ENCODE measurements around the gene PTPN12. TPM values are rescaled to one million over a fixed set of nuclear protein-coding genes. Genes with fewer than 3 reads are reported as not detected.
A peak's percentile ranks its signal among the peaks of the same experiment; 100 is the strongest.
"Not testable (repeated sequence)": the region's sequence is repeated elsewhere in the genome, so short reads cannot be mapped to it uniquely, and the experiment has no call there.

Gene PTPN12
- total RNA-seq = 10 to 100 TPM; 39.2 to 55.5 (median 50.0) TPM
- polyA plus RNA-seq = 32.5 TPM
- long read RNA-seq, donor 1, transcript PTPN12-201 (18 exons, 3,406 nt) = major isoform, 10 of 24 reads
- long read RNA-seq, donor 1, partial matches to known transcripts = 10 of 24 reads
- long read RNA-seq, donor 1, other reads (novel, unspliced or antisense) = 3 of 24 reads
- long read RNA-seq, donor 2, partial matches to known transcripts = 0 of 5 reads
- long read RNA-seq, donor 2, other reads (novel, unspliced or antisense) = 2 of 5 reads
- long read RNA-seq, donor 3, transcript PTPN12-201 (18 exons, 3,406 nt) = major isoform, 10 of 19 reads
- long read RNA-seq, donor 3, partial matches to known transcripts = 6 of 19 reads
- long read RNA-seq, donor 3, other reads (novel, unspliced or antisense) = 2 of 19 reads
- long read RNA-seq, donor 4, partial matches to known transcripts = 1 of 3 reads
- long read RNA-seq, donor 4, other reads (novel, unspliced or antisense) = 1 of 3 reads

- H3K27ac ChIP-seq (ENCODE audit: low read length) = peak within 1 kb of the TSS; percentile 99
- peak in 2 of 3 donors; percentile 52 to 93 for DNase-seq
- H3K4me1 ChIP-seq (ENCODE audit: control insufficient read depth, insufficient read depth, low read length) = peaks cover 5% of the 10 kb centered on the region
- 1% methylated on average over 62 of the region's 64 CpGs for WGBS
- no peaks in the 10 kb centered on the region for H3K27me3 ChIP-seq (ENCODE audit: control insufficient read depth, insufficient read depth)
- H3K4me3 ChIP-seq (ENCODE audit: low read length) = peak within 1 kb of the TSS; percentile 97
- intact Hi-C loops (cut with DNase I) = no loop called here
- ATAC-seq = peak; percentile 71 to 75
- H3K9me3 ChIP-seq (ENCODE audit: control insufficient read depth, low read length) = no peaks in the 10 kb centered on the region
These were observed at the start of gene PTPN12 for GRCh38 chr7:77537136-77537777. TSS of gene PTPN12 (plus strand) at chr7:77537295. CDS start at chr7:77537547, 252 bp downstream.

DNA sequence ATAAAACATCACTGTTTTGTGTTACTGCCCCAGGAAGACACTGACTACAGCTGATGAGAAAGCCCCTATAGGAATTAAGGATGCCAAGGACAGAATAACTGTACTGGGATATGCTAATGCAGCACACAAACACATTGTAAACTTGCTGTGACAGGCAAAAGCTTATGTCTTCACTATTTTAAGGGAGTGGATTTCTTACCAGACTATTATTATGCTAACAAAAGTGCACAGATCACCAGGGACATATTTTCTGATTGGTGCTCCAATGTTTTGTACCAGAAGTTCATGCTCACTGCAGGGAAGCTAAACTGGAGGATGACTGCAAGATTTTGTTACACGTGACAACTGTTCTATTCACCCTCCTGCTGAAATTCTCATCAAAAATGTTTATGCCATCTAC is 48.1 kb upstream of the PTPN12 start:
- DNase-seq (no peak), ATAC-seq (no peak)
- intact Hi-C loops (cut with DNase I) = no loop called here
- Histone ChIP-seq H3K9me3 (ENCODE audit: control insufficient read depth, low read length) (peaks cover 2% of the 10 kb centered on the region), H3K27me3 (ENCODE audit: control insufficient read depth, insufficient read depth) (no peaks in the 10 kb centered on the region), H3K4me1 (ENCODE audit: control insufficient read depth, insufficient read depth, low read length) (no peaks in the 10 kb centered on the region), H3K4me3 (ENCODE audit: low read length) (no peak overlapping the region), H3K27ac (ENCODE audit: low read length) (no peak overlapping the region)
- WGBS = 50% methylated on average over 1 of the region's 1 CpG

DNA sequence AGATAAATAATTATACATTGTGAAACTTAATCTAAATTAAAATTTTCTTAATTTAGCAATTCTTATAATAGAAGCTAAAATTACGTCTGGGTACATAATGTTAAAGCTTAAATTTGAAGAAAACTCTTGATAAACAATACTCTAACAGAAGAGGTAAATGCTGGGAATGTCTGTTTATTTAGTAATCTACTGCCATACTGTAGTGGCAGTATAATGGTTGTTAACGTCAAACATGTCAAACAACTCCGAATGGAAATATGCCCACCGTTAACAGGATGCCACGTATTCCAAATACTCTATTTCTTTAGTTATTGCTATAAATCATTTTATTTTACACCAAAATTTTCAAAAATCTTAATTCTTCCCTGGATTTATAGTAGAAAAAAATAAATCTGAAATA is 40.0 kb upstream of the PTPN12 start:
- Histone ChIP-seq H3K27ac (ENCODE audit: low read length) (no peak overlapping the region), H3K9me3 (ENCODE audit: control insufficient read depth, low read length) (peaks cover 2% of the 10 kb centered on the region), H3K4me1 (ENCODE audit: control insufficient read depth, insufficient read depth, low read length) (no peaks in the 10 kb centered on the region), H3K4me3 (ENCODE audit: low read length) (no peak overlapping the region), H3K27me3 (ENCODE audit: control insufficient read depth, insufficient read depth) (no peaks in the 10 kb centered on the region)
- intact Hi-C loops (cut with DNase I) = no loop called here
- no peak for ATAC-seq
- WGBS = 95% methylated on average over 5 of the region's 5 CpGs
- no peak for DNase-seq

- H3K27ac ChIP-seq (ENCODE audit: low read length) = no peak overlapping the region
- DNase-seq = no peak
- H3K9me3 ChIP-seq (ENCODE audit: control insufficient read depth, low read length) = peaks cover 2% of the 10 kb centered on the region
- H3K4me3 ChIP-seq (ENCODE audit: low read length) = no peak overlapping the region
- 78% methylated on average over 6 of the region's 6 CpGs for WGBS
- H3K4me1 ChIP-seq (ENCODE audit: control insufficient read depth, insufficient read depth, low read length) = no peaks in the 10 kb centered on the region
- intact Hi-C loops (cut with DNase I) = no loop called here
- no peak for ATAC-seq
- no peaks in the 10 kb centered on the region for H3K27me3 ChIP-seq (ENCODE audit: control insufficient read depth, insufficient read depth)
These were observed 38.3 kb upstream of the PTPN12 start for GRCh38 chr7:77498659-77499379.

- WGBS = 43% methylated on average over 1 of the region's 1 CpG
- H3K27ac ChIP-seq (ENCODE audit: low read length) = no peak overlapping the region
- no peaks in the 10 kb centered on the region for H3K4me1 ChIP-seq (ENCODE audit: control insufficient read depth, insufficient read depth, low read length)
- no peak for ATAC-seq
- intact Hi-C loops (cut with DNase I) = no loop called here
- no peak for DNase-seq
- no peaks in the 10 kb centered on the region for H3K9me3 ChIP-seq (ENCODE audit: control insufficient read depth, low read length)
- H3K27me3 ChIP-seq (ENCODE audit: control insufficient read depth, insufficient read depth) = no peaks in the 10 kb centered on the region
- H3K4me3 ChIP-seq (ENCODE audit: low read length) = no peak overlapping the region
These were observed 35.9 kb upstream of the PTPN12 start for GRCh38 chr7:77501192-77501515.

DNA sequence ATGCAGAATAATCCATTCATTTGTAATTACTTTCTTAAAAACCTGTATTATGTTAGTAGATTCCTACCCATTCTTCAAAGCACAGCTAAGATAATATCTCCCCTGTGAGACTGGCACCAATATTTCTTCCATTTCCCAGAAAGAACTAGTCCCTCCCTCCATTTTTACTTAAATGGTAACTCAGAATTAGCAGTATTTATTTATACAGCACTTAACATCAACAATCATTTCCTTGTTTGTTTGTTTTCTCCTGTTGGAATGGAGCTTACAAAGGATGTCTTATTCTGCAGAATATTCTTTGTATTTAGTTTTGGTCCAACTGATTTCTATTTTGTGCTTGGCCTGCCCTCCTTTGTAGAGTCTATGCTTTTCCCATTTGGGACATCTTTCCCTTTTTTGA is 32.1 kb upstream of the PTPN12 start:
- no peak for DNase-seq
- intact Hi-C loops (cut with DNase I) = no loop called here
- no peaks in the 10 kb centered on the region for H3K27me3 ChIP-seq (ENCODE audit: control insufficient read depth, insufficient read depth)
- no peaks in the 10 kb centered on the region for H3K9me3 ChIP-seq (ENCODE audit: control insufficient read depth, low read length)
- H3K4me3 ChIP-seq (ENCODE audit: low read length) = no peak overlapping the region
- no peaks in the 10 kb centered on the region for H3K4me1 ChIP-seq (ENCODE audit: control insufficient read depth, insufficient read depth, low read length)
- ATAC-seq = no peak
- no peak overlapping the region for H3K27ac ChIP-seq (ENCODE audit: low read length)

DNA sequence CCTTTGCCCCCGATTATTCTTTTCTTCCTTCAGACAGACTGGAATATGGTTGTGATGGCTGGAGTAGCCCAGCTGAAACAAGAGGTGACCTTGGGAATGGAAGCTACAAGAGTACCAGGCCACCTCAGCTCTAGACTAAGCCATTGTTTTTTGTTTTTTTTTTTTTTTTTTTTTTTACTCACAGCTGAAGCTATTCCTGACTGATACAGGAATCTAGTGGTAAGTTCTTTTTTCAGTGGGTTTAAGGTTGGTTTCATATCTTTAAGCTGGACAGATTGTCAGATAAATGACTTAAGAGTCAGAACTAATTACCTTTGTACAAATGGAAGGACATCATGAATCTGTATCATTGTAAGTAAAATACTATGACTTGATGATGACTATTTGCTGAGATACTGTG is 30.2 kb upstream of the PTPN12 start:
- Histone ChIP-seq H3K4me1 (ENCODE audit: control insufficient read depth, insufficient read depth, low read length) (no peaks in the 10 kb centered on the region), H3K27ac (ENCODE audit: low read length) (no peak overlapping the region), H3K27me3 (ENCODE audit: control insufficient read depth, insufficient read depth) (no peaks in the 10 kb centered on the region), H3K4me3 (ENCODE audit: low read length) (no peak overlapping the region), H3K9me3 (ENCODE audit: control insufficient read depth, low read length) (no peaks in the 10 kb centered on the region)
- intact Hi-C loops (cut with DNase I) = no loop called here
- DNase-seq (no peak), ATAC-seq (no peak)
- 100% methylated on average over 1 of the region's 1 CpG for WGBS

DNA sequence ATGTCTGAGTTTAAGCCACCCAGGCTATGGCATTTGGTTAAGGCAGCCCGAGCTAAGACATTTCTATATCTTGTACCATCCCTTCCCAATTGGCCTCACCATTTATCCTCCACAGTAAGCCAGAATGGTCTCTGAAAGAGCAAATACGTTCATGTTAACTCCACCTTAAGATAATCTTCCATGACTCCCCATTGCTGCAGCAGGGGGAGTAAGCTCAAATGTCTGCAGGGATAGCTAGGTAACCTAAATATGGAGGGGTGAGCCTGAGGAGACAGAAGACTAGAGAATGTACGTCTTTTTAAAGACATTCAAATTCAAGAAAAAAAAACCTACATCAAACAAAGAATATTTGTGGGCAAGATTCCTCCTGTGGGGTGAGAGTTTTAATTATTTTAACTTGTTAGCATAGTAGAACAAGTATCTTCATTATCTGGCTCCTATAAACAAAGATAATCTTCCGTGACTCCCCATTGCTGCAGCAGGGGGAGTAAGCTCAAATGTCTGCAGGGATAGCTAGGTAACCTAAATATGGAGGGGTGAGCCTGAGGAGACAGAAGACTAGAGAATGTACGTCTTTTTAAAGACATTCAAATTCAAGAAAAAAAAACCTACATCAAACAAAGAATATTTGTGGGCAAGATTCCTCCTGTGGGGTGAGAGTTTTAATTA is 24.0 kb upstream of the PTPN12 start:
- 71% methylated on average over 3 of the region's 5 CpGs for WGBS
- H3K4me1 ChIP-seq (ENCODE audit: control insufficient read depth, insufficient read depth, low read length); ATAC-seq; H3K9me3 ChIP-seq (ENCODE audit: control insufficient read depth, low read length); intact Hi-C loops (cut with DNase I); DNase-seq; H3K4me3 ChIP-seq (ENCODE audit: low read length); H3K27ac ChIP-seq (ENCODE audit: low read length); H3K27me3 ChIP-seq (ENCODE audit: control insufficient read depth, insufficient read depth): not testable (repeated sequence)

DNA sequence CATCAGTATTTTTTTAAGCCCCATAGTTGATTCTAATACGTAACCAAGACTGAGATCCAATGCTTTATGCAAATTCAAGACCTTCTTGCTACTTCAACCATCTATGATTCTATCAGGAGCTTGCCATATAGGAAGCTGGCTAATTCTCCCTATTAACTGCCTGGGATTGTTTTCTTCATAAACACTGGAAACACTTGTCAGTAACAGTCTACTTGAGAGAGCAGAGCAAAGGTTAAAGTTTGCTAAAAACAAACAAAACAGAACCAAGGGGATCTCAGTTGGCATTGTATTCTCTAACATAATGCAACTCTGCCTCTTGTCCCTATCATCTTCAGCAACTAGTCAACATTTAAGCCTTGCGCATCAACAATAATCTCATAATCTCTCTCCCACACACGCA is 21.0 kb upstream of the PTPN12 start:
- Histone ChIP-seq H3K9me3 (ENCODE audit: control insufficient read depth, low read length) (no peaks in the 10 kb centered on the region), H3K27ac (ENCODE audit: low read length) (no peak overlapping the region), H3K4me3 (ENCODE audit: low read length) (no peak overlapping the region), H3K27me3 (ENCODE audit: control insufficient read depth, insufficient read depth) (no peaks in the 10 kb centered on the region), H3K4me1 (ENCODE audit: control insufficient read depth, insufficient read depth, low read length) (no peaks in the 10 kb centered on the region)
- WGBS = 87% methylated on average over 3 of the region's 3 CpGs
- no peak for ATAC-seq
- DNase-seq = no peak
- intact Hi-C loops (cut with DNase I) = no loop called here

DNA sequence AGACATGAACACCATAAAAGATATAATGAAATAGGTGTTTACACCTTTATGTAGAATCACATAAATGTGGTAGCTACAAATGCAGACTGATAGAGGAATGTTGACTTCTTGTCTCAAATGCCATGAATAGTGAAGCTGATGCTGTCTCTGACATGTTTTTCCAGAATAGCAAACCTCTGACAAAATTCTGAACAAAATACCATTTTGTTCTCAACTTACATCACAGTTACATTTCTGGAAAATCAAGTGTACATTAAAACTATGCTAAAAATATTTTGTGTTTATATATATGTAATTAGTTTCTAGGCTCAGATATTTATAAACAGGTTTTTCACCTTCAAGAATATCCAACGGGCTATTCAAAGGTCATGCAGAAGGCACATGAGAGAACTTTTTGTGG is 16.8 kb upstream of the PTPN12 start:
- WGBS = 71% methylated on average over 1 of the region's 1 CpG
- ATAC-seq (no peak), DNase-seq (no peak)
- no peaks in the 10 kb centered on the region for H3K9me3 ChIP-seq (ENCODE audit: control insufficient read depth, low read length)
- H3K4me3 ChIP-seq (ENCODE audit: low read length) = no peak overlapping the region
- no peak overlapping the region for H3K27ac ChIP-seq (ENCODE audit: low read length)
- H3K4me1 ChIP-seq (ENCODE audit: control insufficient read depth, insufficient read depth, low read length) = no peaks in the 10 kb centered on the region
- intact Hi-C loops (cut with DNase I) = no loop called here
- no peaks in the 10 kb centered on the region for H3K27me3 ChIP-seq (ENCODE audit: control insufficient read depth, insufficient read depth)

- ATAC-seq; DNase-seq; intact Hi-C loops (cut with DNase I); H3K4me1 ChIP-seq (ENCODE audit: control insufficient read depth, insufficient read depth, low read length); H3K4me3 ChIP-seq (ENCODE audit: low read length); H3K27me3 ChIP-seq (ENCODE audit: control insufficient read depth, insufficient read depth); H3K27ac ChIP-seq (ENCODE audit: low read length); H3K9me3 ChIP-seq (ENCODE audit: control insufficient read depth, low read length): not testable (repeated sequence)
- WGBS = 97% methylated on average over 5 of the region's 5 CpGs
These were observed 15.6 kb upstream of the PTPN12 start for GRCh38 chr7:77521537-77521936.
